Posterior vena cava (tissue), 2 donors: ENCODE results near the gene RAMP2. TPM values are rescaled to one million over a fixed set of nuclear protein-coding genes. Genes with fewer than 3 reads are reported as not detected.
"Not testable (repeated sequence)": the region's sequence is repeated elsewhere in the genome, so short reads cannot be mapped to it uniquely, and the experiment has no call there.

Source experiments
- DNase-seq: peaks from one replicate; pipeline ENCODE4 v3.0.0-alpha.2; 2020; ENCODE audit warnings: low spot score
- intact Hi-C, 2 donors: fragments of 100-400 bp; cut with DNase I; formaldehyde crosslinking; loops; one replicate each; pipeline versions ENCODE4 v1.14.1 to v1.14.2; 2022 to 2023
- total RNA-seq, 2 donors: library from RNA; stranded (reverse); fragmentation: NEBNext Ultra II Directional; extraction: Animal tissue kit (Norgen Biotek cat#: 25700); gene quantifications; one replicate each; pipeline ENCODE4 v1.2.1, GENCODE V29; 2021
- donor health status: DM: yes; HTN: yes; CAD: no.
- donor health status: DM: yes; HTN: yes; CAD: no.

The RAMP2 gene
- total RNA-seq, 2 donors from 2014 or later = 46.3 to 56.8 TPM

- intact Hi-C loops = loop anchor here (5.0 kb wide), 2 partner anchors 34 to 39 kb away; no protein-coding TSS in a partner anchor
- DNase-seq = peak; percentile 61
Measured at GRCh38 chr17:42761638-42762037, 611 bp downstream of the RAMP2 start.

GRCh38 chr17:42766124-42766523, 5.1 kb downstream of the RAMP2 start:
- intact Hi-C loops = no loop called here
- no peak for DNase-seq

GRCh38 chr17:42767512-42767911, 6.5 kb downstream of the RAMP2 start:
- DNase-seq = no peak
- intact Hi-C loops = no loop called here

GRCh38 chr17:42768006-42768405, 7.0 kb downstream of the RAMP2 start:
- intact Hi-C loops, DNase-seq: not testable (repeated sequence)

GRCh38 chr17:42769964-42770363, 8.9 kb downstream of the RAMP2 start:
- intact Hi-C loops, DNase-seq: not testable (repeated sequence)

- intact Hi-C loops = no loop called here
- no peak for DNase-seq
Measured at GRCh38 chr17:42772945-42773289, 11.9 kb downstream of the RAMP2 start.

- intact Hi-C loops = no loop called here
- peak; percentile 92 for DNase-seq
Measured at GRCh38 chr17:42773290-42774035, 12.4 kb downstream of the RAMP2 start, which contains the start of gene VPS25. Gene VPS25 (plus strand): TSS chr17:42773449. CDS start chr17:42773476, 27 bp downstream.

GRCh38 chr17:42774066-42774745, 13.2 kb downstream of the RAMP2 start:
- intact Hi-C loops = no loop called here
- DNase-seq = no peak

- intact Hi-C loops = no loop called here
Measured at GRCh38 chr17:42775534-42776098, 14.6 kb downstream of the RAMP2 start.

GRCh38 chr17:42778570-42778969, 17.5 kb downstream of the RAMP2 start:
- no peak for DNase-seq
- intact Hi-C loops = no loop called here

More at GRCh38 chr17:42775534-42776098, 14.6 kb downstream of the RAMP2 start:
- DNase-seq = no peak

GRCh38 chr17:42779304-42779935, 18.4 kb downstream of the RAMP2 start:
- intact Hi-C loops = no loop called here
- DNase-seq = no peak

GRCh38 chr17:42779936-42780850, 19.2 kb downstream of the RAMP2 start, which contains the start of gene WNK4:
Gene WNK4 (plus strand): TSS chr17:42780610. CDS start chr17:42780699, 89 bp downstream.
- intact Hi-C loops = no loop called here
- no peak for DNase-seq

GRCh38 chr17:42780851-42781638, 20.0 kb downstream of the RAMP2 start:
- intact Hi-C loops = no loop called here
- DNase-seq = no peak

- intact Hi-C loops = no loop called here
- DNase-seq = no peak
Measured at GRCh38 chr17:42781639-42782165, 20.7 kb downstream of the RAMP2 start.

- no peak for DNase-seq
- intact Hi-C loops = no loop called here
Measured at GRCh38 chr17:42782166-42783061, 21.4 kb downstream of the RAMP2 start.

GRCh38 chr17:42783062-42783790, 22.2 kb downstream of the RAMP2 start:
- intact Hi-C loops = no loop called here
- no peak for DNase-seq
